HepG2 (cell line): Measurements from ENCODE around the gene DLG3. TPM values are rescaled to one million over a fixed set of nuclear protein-coding genes. Genes with fewer than 3 reads are reported as not detected.

Experiments
- AHR ChIP-seq: IDR thresholded peaks from 2 replicates; pipeline ENCODE4 v1.6.1; 2018; ENCODE audit warnings: missing genetic modification reagents, missing compliant biosample characterization
- ATF3 ChIP-seq: sonication (generic); formaldehyde crosslinking; IDR thresholded peaks from 2 replicates; pipeline ENCODE4 v1.4.0; 2020; ENCODE audit warnings: missing genetic modification reagents
- FOXA1 ChIP-seq, 2 experiments: fragments of 450-650 bp in 1 of 2; sonication (generic) in 1 of 2; formaldehyde crosslinking in 1 of 2; IDR thresholded peaks; 2 replicates each; pipeline versions ENCODE4 v1.4.0 to v1.6.1; 2016 to 2020; ENCODE audit warnings: missing genetic modification reagents in 1 of 2
- HNF1A ChIP-seq, 2 experiments: sonication (generic) in 1 of 2; formaldehyde crosslinking in 1 of 2; IDR thresholded peaks; 2 replicates each; pipeline versions ENCODE4 v1.4.0 to v1.6.1; 2016 to 2020; ENCODE audit warnings: borderline replicate concordance in 1 of 2, low read depth in 1 of 2, mild to moderate bottlenecking in 1 of 2, missing genetic modification reagents in 1 of 2
- POGK ChIP-seq: sonication (generic); formaldehyde crosslinking; conservative IDR thresholded peaks from 2 replicates; pipeline ENCODE4 v1.8.0; 2022; ENCODE audit warnings: mild to moderate bottlenecking, moderate library complexity, missing genetic modification reagents
- SOX13 ChIP-seq, 3 experiments: fragments of 450-650 bp in 1 of 3; sonication (generic) in 1 of 3; formaldehyde crosslinking in 1 of 3; IDR thresholded peaks in 2 of 3; conservative IDR thresholded peaks in 1 of 3; 2 replicates each; pipeline versions ENCODE4 v1.5.0 to v1.6.1; 2016 to 2020; ENCODE audit warnings: antibody characterized with exemption in 1 of 3, mild to moderate bottlenecking in 1 of 3, missing compliant biosample characterization in 1 of 3, missing genetic modification reagents in 1 of 3, moderate library complexity in 1 of 3
- ZFP82 ChIP-seq: sonication (generic); formaldehyde crosslinking; IDR thresholded peaks from 2 replicates; pipeline ENCODE4 v1.5.1; 2020; ENCODE audit warnings: mild to moderate bottlenecking, missing genetic modification reagents, borderline replicate concordance
- polyA plus RNA-seq, 8 experiments: library from polyadenylated mRNA; depleted of rRNA in 3 of 8; stranded (reverse) in 7 of 8; unstranded in 1 of 8; fragments of >200 nt; fragmentation: Illumina TruSeq in 4 of 8; extraction: Trizol in 4 of 8; gene quantifications; 2 replicates each; pipeline versions ENCODE4 v1.2.1 to v1.2.3, GENCODE V29; 2011 to 2016; ENCODE audit warnings: low read depth in 4 of 8, missing spikeins in 1 of 8, mixed read lengths in 1 of 8; ENCODE audit not compliant: insufficient read depth in 1 of 8
- total RNA-seq, 5 experiments: library from RNA; depleted of rRNA; stranded (reverse); fragments of >200 nt; fragmentation: Illumina TruSeq; extraction: Trizol; gene quantifications; 2 replicates each; pipeline ENCODE4 v1.2.3, GENCODE V29; 2016; ENCODE audit warnings: low read depth in 1 of 5
- TF ChIP-seq, protein P1 (sequence below): sonication (generic); formaldehyde crosslinking; conservative IDR thresholded peaks from 2 replicates; pipeline ENCODE4 v1.4.0; 2020; ENCODE audit warnings: missing genetic modification reagents

DLG3 gene
- total and polyA plus RNA-seq, 2 of the 13 experiments (the other 11 are each of a cell fraction or from before 2014, with no cell fraction given) = 9.9 to 19.4 TPM

GRCh38 chrX:70527053-70527452 lies 82.4 kb downstream of the DLG3 start (continued):
- peak; percentile 62; the same call in 1 of the 2 replicates for TF ChIP-seq HNF1A (IDR thresholded peaks at IDR 0.05; ENCODE audit: low read depth)
- peak; percentile 69; the same call in 1 of the 2 replicates for TF ChIP-seq HNF1A (CRISPR knock-in tag; IDR thresholded peaks at IDR 0.05; ENCODE audit: borderline replicate concordance)
- TF ChIP-seq ATF3 (CRISPR knock-in tag) = no peak
- no peak for TF ChIP-seq SOX13 (IDR thresholded peaks at IDR 0.05)
- TF ChIP-seq SOX13 (CRISPR knock-in tag; conservative IDR thresholded peaks at IDR 0.05 in 1 of 2, IDR thresholded peaks at IDR 0.05 in 1 of 2) = peak in 1 of 2 experiments; percentile 20; a peak in 1 of 4 replicates
- TF ChIP-seq, protein P1, sequence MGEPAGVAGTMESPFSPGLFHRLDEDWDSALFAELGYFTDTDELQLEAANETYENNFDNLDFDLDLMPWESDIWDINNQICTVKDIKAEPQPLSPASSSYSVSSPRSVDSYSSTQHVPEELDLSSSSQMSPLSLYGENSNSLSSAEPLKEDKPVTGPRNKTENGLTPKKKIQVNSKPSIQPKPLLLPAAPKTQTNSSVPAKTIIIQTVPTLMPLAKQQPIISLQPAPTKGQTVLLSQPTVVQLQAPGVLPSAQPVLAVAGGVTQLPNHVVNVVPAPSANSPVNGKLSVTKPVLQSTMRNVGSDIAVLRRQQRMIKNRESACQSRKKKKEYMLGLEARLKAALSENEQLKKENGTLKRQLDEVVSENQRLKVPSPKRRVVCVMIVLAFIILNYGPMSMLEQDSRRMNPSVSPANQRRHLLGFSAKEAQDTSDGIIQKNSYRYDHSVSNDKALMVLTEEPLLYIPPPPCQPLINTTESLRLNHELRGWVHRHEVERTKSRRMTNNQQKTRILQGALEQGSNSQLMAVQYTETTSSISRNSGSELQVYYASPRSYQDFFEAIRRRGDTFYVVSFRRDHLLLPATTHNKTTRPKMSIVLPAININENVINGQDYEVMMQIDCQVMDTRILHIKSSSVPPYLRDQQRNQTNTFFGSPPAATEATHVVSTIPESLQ (CRISPR knock-in tag) = no peak
- TF ChIP-seq ZFP82 (CRISPR knock-in tag) = no peak
- TF ChIP-seq POGK (CRISPR knock-in tag) = no peak
- no peak for TF ChIP-seq FOXA1 (IDR thresholded peaks at IDR 0.05)
- 0 out of 2 replicates have a peak, but pooled peaks have one; percentile 15 for TF ChIP-seq FOXA1 (CRISPR knock-in tag; IDR thresholded peaks at IDR 0.05)
- TF ChIP-seq AHR = no peak
